Measurements from ENCODE around the gene ANTXR2. TPM values are rescaled to one million over a fixed set of nuclear protein-coding genes. Genes with fewer than 3 reads are reported as not detected.

The ANTXR2 gene
- total and polyA plus RNA-seq, 2 of the 8 experiments (the other 6 are each of a cell fraction or from before 2014, with no cell fraction given) = 1.1 to 7.5 TPM

DNA sequence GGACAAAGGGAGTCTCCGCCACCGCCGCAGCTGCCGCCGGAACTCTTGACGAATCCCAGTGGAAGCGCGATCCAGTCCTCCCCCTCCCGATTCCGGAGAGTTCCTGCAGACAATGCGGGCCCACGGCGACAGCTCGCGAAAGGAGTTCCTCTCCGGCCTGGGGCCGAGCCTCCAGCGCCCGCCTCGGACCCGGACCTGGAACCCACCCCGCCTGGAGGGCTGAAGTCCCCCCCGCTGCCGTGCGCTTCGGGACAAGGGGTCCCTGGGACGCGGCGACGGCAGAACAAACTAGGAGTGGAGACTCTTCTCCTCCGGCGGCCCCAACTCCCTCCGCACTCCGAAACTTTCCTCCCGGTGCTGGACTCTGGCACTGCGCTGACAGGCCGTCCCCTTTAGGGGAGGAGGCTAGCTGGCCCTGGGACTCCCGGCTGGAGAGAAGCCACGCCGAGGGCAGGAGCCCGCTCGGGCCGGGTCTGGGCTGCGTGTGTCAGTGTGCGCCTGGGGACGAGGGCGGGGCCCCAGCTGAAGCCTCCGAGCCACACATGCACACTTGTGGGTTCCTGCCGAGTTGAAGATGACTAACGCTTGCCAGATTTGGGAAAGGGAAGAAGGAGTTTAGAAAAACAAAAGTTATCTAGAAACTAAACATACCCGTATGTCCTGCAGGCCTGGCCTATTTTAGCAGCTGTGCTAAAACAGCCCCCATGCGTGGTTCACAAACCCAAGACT is at the start of gene ANTXR2 (continued):
- TF ChIP-seq TCF12 (IDR thresholded peaks at IDR 0.05; ENCODE audit: low read depth, low read length) (no peak), POLR2A (IDR thresholded peaks at IDR 0.05; ENCODE audit: control extremely low read depth in 1 of 2, low read depth in 2 of 2, low read length in 2 of 2) (peak in 1 of 2 experiments; percentile 69; a peak in 2 of 3 replicates), EGR1 (IDR thresholded peaks at IDR 0.05; ENCODE audit: borderline replicate concordance, low read depth, low read length) (no peak), NRF1 (IDR thresholded peaks at IDR 0.05; ENCODE audit: low read depth, low read length) (no peak), FOSL1 (IDR thresholded peaks at IDR 0.05; ENCODE audit: insufficient read depth, low read depth, low read length) (no peak), JUN (IDR thresholded peaks at IDR 0.05; ENCODE audit: low read depth, low read length) (no peak), CEBPB (IDR thresholded peaks at IDR 0.05; ENCODE audit: low read depth, low read length) (no peak), BCL11A (IDR thresholded peaks at IDR 0.05; ENCODE audit: low read depth in 2 of 2, low read length in 2 of 2) (no peak), TAF1 (IDR thresholded peaks at IDR 0.05; ENCODE audit: low read depth, low read length) (no peak), KDM5A (IDR thresholded peaks at IDR 0.05; ENCODE audit: low read length) (no peak), CBX8 (IDR thresholded peaks at IDR 0.05; ENCODE audit: borderline replicate concordance, low read depth, low read length) (no peak), HDAC2 (IDR thresholded peaks at IDR 0.05; ENCODE audit: borderline replicate concordance in 1 of 2, low read depth in 2 of 2, low read length in 2 of 2) (peak in 1 of 2 experiments; percentile 25; a peak in 2 of 4 replicates), NANOG (IDR thresholded peaks at IDR 0.05; ENCODE audit: insufficient read depth, low read depth, low read length, poor library complexity, severe bottlenecking) (no peak), SIN3A (conservative IDR thresholded peaks at IDR 0.05 in 1 of 2, IDR thresholded peaks at IDR 0.05 in 1 of 2; ENCODE audit: low read depth in 1 of 2, low read length in 2 of 2) (peak; percentile 18 to 54; a peak in 1 of 4 replicates), RBBP5 (IDR thresholded peaks at IDR 0.05; ENCODE audit: borderline replicate concordance, low read depth, low read length) (peak; percentile 40; the same call in 1 of the 2 replicates), KDM4A (IDR thresholded peaks at IDR 0.05; ENCODE audit: low read depth, low read length, severe bottlenecking) (peak; percentile 57), SP4 (IDR thresholded peaks at IDR 0.05; ENCODE audit: low read length) (no peak), TBP (IDR thresholded peaks at IDR 0.05; ENCODE audit: low read depth, low read length) (peak; percentile 37; the same call in 1 of the 2 replicates), CHD1 (IDR thresholded peaks at IDR 0.05; ENCODE audit: low read depth, low read length) (no peak), RAD21 (IDR thresholded peaks at IDR 0.05 in 1 of 2, conservative IDR thresholded peaks at IDR 0.05 in 1 of 2; ENCODE audit: low read depth in 2 of 2, low read length in 2 of 2) (peak; percentile 1 to 10; a peak in 2 of 4 replicates), JUND (IDR thresholded peaks at IDR 0.05; ENCODE audit: low read length) (no peak)
- TF ChIP-seq, protein P1, sequence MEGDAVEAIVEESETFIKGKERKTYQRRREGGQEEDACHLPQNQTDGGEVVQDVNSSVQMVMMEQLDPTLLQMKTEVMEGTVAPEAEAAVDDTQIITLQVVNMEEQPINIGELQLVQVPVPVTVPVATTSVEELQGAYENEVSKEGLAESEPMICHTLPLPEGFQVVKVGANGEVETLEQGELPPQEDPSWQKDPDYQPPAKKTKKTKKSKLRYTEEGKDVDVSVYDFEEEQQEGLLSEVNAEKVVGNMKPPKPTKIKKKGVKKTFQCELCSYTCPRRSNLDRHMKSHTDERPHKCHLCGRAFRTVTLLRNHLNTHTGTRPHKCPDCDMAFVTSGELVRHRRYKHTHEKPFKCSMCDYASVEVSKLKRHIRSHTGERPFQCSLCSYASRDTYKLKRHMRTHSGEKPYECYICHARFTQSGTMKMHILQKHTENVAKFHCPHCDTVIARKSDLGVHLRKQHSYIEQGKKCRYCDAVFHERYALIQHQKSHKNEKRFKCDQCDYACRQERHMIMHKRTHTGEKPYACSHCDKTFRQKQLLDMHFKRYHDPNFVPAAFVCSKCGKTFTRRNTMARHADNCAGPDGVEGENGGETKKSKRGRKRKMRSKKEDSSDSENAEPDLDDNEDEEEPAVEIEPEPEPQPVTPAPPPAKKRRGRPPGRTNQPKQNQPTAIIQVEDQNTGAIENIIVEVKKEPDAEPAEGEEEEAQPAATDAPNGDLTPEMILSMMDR (IDR thresholded peaks at IDR 0.05; ENCODE audit: control extremely low read depth in 1 of 3, insufficient read depth in 1 of 3, low read depth in 1 of 3, low read length in 3 of 3) = no peak

Measured in H1 (cell line).